Right lobe of liver (tissue), 6 donors: ENCODE measurements around the gene MED12L. TPM values are rescaled to one million over a fixed set of nuclear protein-coding genes. Genes with fewer than 3 reads are reported as not detected.

ENCODE experiments used
- ATAC-seq, 4 donors: fragments of 200-7000 bp; cut with Tn5 transposase; one replicate each; pipeline ENCODE4 v1.9.1; 2020; ENCODE audit warnings: mild to moderate bottlenecking in 4 of 4, moderate library complexity in 4 of 4
- DNase-seq, 3 donors: peaks; one replicate each; pipeline ENCODE4 v3.0.0-alpha.2; 2020
- H3K27ac ChIP-seq, 3 donors: fragments of 200-600 bp; one replicate each; pipeline ENCODE4 v1.8.0; 2022
- H3K27me3 ChIP-seq, 2 donors: fragments of 200-600 bp; one replicate each; pipeline ENCODE4 v1.8.0; 2022
- H3K36me3 ChIP-seq, 4 donors: fragments of 200-600 bp; sonication (generic) in 1 of 4; one replicate each; pipeline versions ENCODE4 v1.5.1 to v1.8.0; 2017 to 2022; ENCODE audit warnings: control low read depth in 1 of 4
- H3K4me1 ChIP-seq, 4 donors: fragments of 200-600 bp; sonication (generic) in 1 of 4; one replicate each; pipeline versions ENCODE4 v1.5.1 to v1.8.0; 2017 to 2022; ENCODE audit warnings: control low read depth in 1 of 4
- H3K4me3 ChIP-seq, 3 donors: fragments of 200-600 bp; one replicate each; pipeline ENCODE4 v1.8.0; 2022
- H3K9me3 ChIP-seq, 4 donors: fragments of 200-600 bp; sonication (generic) in 1 of 4; one replicate each; pipeline versions ENCODE4 v1.5.1 to v1.8.0; 2017 to 2022; ENCODE audit warnings: control low read depth in 1 of 4
- POLR2A ChIP-seq: fragments of 450-650 bp; IDR thresholded peaks from one replicate; pipeline ENCODE4 v1.6.1; 2017; ENCODE audit warnings: antibody characterized with exemption, mild to moderate bottlenecking
- WGBS: methylation state at CpG from one replicate; pipeline ENCODE4 v1.1.6; 2018; ENCODE audit warnings: low coverage, low lambda C conversion rate; ENCODE audit not compliant: insufficient coverage; ENCODE audit errors: missing lambda C conversion rate; 5-methylcytosine and 5-hydroxymethylcytosine counted together
- intact Hi-C, 2 donors: fragments of 100-400 bp; cut with DNase I; formaldehyde crosslinking; loops; one replicate each; pipeline versions ENCODE4 v1.11.2 to v1.14.1; 2022
- total RNA-seq, 6 experiments: library from RNA; depleted of rRNA in 2 of 6; stranded (reverse); fragments of >200 nt in 2 of 6; fragmentation: NEBNext Ultra II Directional in 3 of 6; extraction: Animal tissue kit (Norgen Biotek cat#: 25700) in 3 of 6; gene quantifications; one replicate each; pipeline versions ENCODE4 v1.1.0 to v1.2.4, GENCODE V29; 2016 to 2023
- TF ChIP-seq, protein P1 (sequence below), 4 donors: fragments of 200-600 bp in 3 of 4; fragments of 450-650 bp in 1 of 4; IDR thresholded peaks; one replicate each; pipeline versions ENCODE4 v1.5.1 to v1.8.0; 2016 to 2022; ENCODE audit warnings: antibody characterized with exemption in 4 of 4, mild to moderate bottlenecking in 2 of 4
- donor health status: DM: no; HTN: yes; CAD: no.
- donor health status: DM: no; HTN: no; CAD: no.
- donor health status: DM: no; HTN: no; CAD: no.
- donor health status: DM: no; HTN: yes; CAD: no.
- donor health status: DM: no; HTN: yes; CAD: no.

Gene MED12L
- total RNA-seq, 6 experiments from 2014 or later: 0.04 to 0.64 (median 0.40) TPM

- DNase-seq (no peak), ATAC-seq (peak; percentile 88 to 92 (median 92))
- WGBS: 33% methylated on average over 3 of the region's 3 CpGs
- TF ChIP-seq, protein P1, sequence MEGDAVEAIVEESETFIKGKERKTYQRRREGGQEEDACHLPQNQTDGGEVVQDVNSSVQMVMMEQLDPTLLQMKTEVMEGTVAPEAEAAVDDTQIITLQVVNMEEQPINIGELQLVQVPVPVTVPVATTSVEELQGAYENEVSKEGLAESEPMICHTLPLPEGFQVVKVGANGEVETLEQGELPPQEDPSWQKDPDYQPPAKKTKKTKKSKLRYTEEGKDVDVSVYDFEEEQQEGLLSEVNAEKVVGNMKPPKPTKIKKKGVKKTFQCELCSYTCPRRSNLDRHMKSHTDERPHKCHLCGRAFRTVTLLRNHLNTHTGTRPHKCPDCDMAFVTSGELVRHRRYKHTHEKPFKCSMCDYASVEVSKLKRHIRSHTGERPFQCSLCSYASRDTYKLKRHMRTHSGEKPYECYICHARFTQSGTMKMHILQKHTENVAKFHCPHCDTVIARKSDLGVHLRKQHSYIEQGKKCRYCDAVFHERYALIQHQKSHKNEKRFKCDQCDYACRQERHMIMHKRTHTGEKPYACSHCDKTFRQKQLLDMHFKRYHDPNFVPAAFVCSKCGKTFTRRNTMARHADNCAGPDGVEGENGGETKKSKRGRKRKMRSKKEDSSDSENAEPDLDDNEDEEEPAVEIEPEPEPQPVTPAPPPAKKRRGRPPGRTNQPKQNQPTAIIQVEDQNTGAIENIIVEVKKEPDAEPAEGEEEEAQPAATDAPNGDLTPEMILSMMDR (IDR thresholded peaks at IDR 0.05): peak; percentile 56 to 68 (median 58)
- no peak for TF ChIP-seq POLR2A
- no peak overlapping the region for H3K4me3 ChIP-seq
- H3K4me1 ChIP-seq: no peaks in the 10 kb centered on the region
- H3K27me3 ChIP-seq: no peaks in the 10 kb centered on the region
- intact Hi-C loops: no loop called here
- H3K36me3 ChIP-seq: no peaks in the 10 kb centered on the region
- no peaks in the 10 kb centered on the region for H3K9me3 ChIP-seq
- no peak overlapping the region for H3K27ac ChIP-seq
Observed at GRCh38 chr3:151156618-151157216, 71.3 kb downstream of the MED12L start.

- intact Hi-C loops: loop anchor here in 1 of 2 donors (10.0 kb wide), 1 partner anchor 125 kb away; no protein-coding TSS in a partner anchor
- Histone ChIP-seq H3K36me3 (no peaks in the 10 kb centered on the region), H3K27me3 (no peaks in the 10 kb centered on the region), H3K4me3 (no peak overlapping the region), H3K27ac (no peak overlapping the region), H3K4me1 (no peaks in the 10 kb centered on the region), H3K9me3 (no peaks in the 10 kb centered on the region)
- WGBS: 79% methylated on average over 7 of the region's 10 CpGs
- no peak for ATAC-seq
- DNase-seq: no peak
- TF ChIP-seq POLR2A: no peak
- TF ChIP-seq, protein P1 (IDR thresholded peaks at IDR 0.05): no peak
Observed at GRCh38 chr3:151159806-151160205, 74.3 kb downstream of the MED12L start.

DNA sequence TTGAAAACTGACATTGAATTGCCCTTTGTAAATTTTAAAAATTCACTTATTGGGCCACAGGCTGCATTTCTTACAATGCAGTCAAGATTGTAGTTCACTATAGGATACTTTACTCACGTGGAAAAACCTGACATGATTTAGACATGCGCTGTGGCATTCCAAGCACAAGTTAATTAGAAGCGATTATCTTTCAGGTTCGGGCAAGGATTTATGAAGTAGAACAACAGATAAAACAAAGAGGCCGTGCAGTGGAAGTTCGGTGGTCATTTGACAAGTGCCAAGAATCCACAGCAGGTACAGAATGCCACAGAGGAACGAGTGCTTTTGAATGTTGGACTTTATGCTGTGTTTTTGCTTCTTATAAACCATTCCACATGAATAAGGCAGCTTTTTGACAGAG is 79.8 kb downstream of the MED12L start:
- intact Hi-C loops: loop anchor here in 1 of 2 donors (10.0 kb wide), 1 partner anchor 120 kb away; no protein-coding TSS in a partner anchor

DNA sequence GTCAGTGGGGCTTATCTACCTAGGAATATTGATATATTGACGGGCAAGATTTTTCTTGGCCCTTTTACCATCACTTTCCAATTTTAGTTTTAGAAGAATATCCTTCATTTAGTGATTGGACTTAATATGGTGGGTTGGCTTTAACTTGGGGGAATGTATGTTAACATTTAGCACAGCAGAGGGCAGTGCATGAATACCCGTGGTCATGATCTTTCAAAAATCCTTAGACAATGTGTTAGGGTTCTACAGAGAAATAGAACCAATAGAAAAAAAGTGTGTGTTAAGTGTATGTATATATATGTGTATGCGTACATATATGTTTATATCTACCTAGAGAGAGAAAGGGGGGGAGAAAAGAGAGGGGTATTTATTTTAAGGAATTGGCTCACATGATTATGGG is 80.7 kb downstream of the MED12L start:
- no peaks in the 10 kb centered on the region for H3K36me3 ChIP-seq
- no peaks in the 10 kb centered on the region for H3K27me3 ChIP-seq
- no peaks in the 10 kb centered on the region for H3K9me3 ChIP-seq
- H3K4me3 ChIP-seq: no peak overlapping the region
- 60% methylated on average over 3 of the region's 3 CpGs for WGBS
- TF ChIP-seq POLR2A: no peak
- TF ChIP-seq, protein P1 (IDR thresholded peaks at IDR 0.05): peak in 3 of 4 donors; percentile 19 to 21 (median 21)
- no peak overlapping the region for H3K27ac ChIP-seq
- intact Hi-C loops: loop anchor here in 1 of 2 donors (10.0 kb wide), 1 partner anchor 119 kb away; no protein-coding TSS in a partner anchor
- no peak for DNase-seq
- peaks cover 0 to 7% (median 0%) of the 10 kb centered on the region in 4 donors for H3K4me1 ChIP-seq
- ATAC-seq: peak in 1 of 4 donors; percentile 19

More for the DNA sequence above, 79.8 kb downstream of the MED12L start:
- peaks cover 0 to 7% (median 0%) of the 10 kb centered on the region in 4 donors for H3K4me1 ChIP-seq
- WGBS: 75% methylated on average over 7 of the region's 7 CpGs
- no peak overlapping the region for H3K27ac ChIP-seq
- H3K27me3 ChIP-seq: no peaks in the 10 kb centered on the region
- no peaks in the 10 kb centered on the region for H3K9me3 ChIP-seq
- H3K4me3 ChIP-seq: no peak overlapping the region
- TF ChIP-seq, protein P1 (IDR thresholded peaks at IDR 0.05): no peak
- TF ChIP-seq POLR2A: no peak
- no peaks in the 10 kb centered on the region for H3K36me3 ChIP-seq
- DNase-seq (no peak), ATAC-seq (no peak)
